ENCODE data around the gene DEFB116.

Gene DEFB116

GRCh38 chr20:31278178-31278577 is 30.2 kb downstream of the DEFB116 start:
- Histone ChIP-seq H3K4me3 (ENCODE audit: low read depth in 1 of 2, low read length in 1 of 2) (no peak overlapping the region), H3K4me1 (ENCODE audit: control insufficient read depth in 1 of 2, insufficient read depth in 1 of 2, low read depth in 1 of 2, low read length in 1 of 2) (no peaks in the 10 kb centered on the region), H3K36me3 (no peaks in the 10 kb centered on the region), H3K27ac (no peak overlapping the region), H3K27me3 (no peaks in the 10 kb centered on the region), H3K9me3 (no peaks in the 10 kb centered on the region)
- no peak for TF ChIP-seq CTCF (IDR thresholded peaks at IDR 0.05)

- Histone ChIP-seq H3K27me3 (no peaks in the 10 kb centered on the region), H3K4me1 (ENCODE audit: control insufficient read depth in 1 of 2, insufficient read depth in 1 of 2, low read depth in 1 of 2, low read length in 1 of 2) (no peaks in the 10 kb centered on the region), H3K9me3 (peaks cover 6% of the 10 kb centered on the region), H3K36me3 (no peaks in the 10 kb centered on the region), H3K27ac (no peak overlapping the region), H3K4me3 (ENCODE audit: low read depth in 1 of 2, low read length in 1 of 2) (no peak overlapping the region)
- no peak for TF ChIP-seq CTCF (IDR thresholded peaks at IDR 0.05)
These were observed 33.9 kb downstream of the DEFB116 start for GRCh38 chr20:31274441-31274840.

- no peak overlapping the region for H3K4me3 ChIP-seq (ENCODE audit: low read depth in 1 of 2, low read length in 1 of 2)
- no peak for TF ChIP-seq CTCF (IDR thresholded peaks at IDR 0.05)
- no peak overlapping the region for H3K27ac ChIP-seq
- no peaks in the 10 kb centered on the region for H3K4me1 ChIP-seq (ENCODE audit: control insufficient read depth in 1 of 2, insufficient read depth in 1 of 2, low read depth in 1 of 2, low read length in 1 of 2)
- no peaks in the 10 kb centered on the region for H3K27me3 ChIP-seq
- no peaks in the 10 kb centered on the region for H3K9me3 ChIP-seq
- H3K36me3 ChIP-seq: no peaks in the 10 kb centered on the region
These were observed 48.0 kb downstream of the DEFB116 start for GRCh38 chr20:31260326-31260932.

- Histone ChIP-seq H3K36me3 (no peaks in the 10 kb centered on the region), H3K4me3 (ENCODE audit: low read depth in 1 of 2, low read length in 1 of 2) (no peak within 1 kb of the TSS), H3K27ac (no peak within 1 kb of the TSS), H3K4me1 (ENCODE audit: control insufficient read depth in 1 of 2, insufficient read depth in 1 of 2, low read depth in 1 of 2, low read length in 1 of 2) (no peaks in the 10 kb centered on the region), H3K9me3 (no peaks in the 10 kb centered on the region), H3K27me3 (no peaks in the 10 kb centered on the region)
- TF ChIP-seq CTCF (IDR thresholded peaks at IDR 0.05): no peak
These were observed 51.0 kb downstream of the DEFB116 start, which contains the start of gene DEFB115 for GRCh38 chr20:31257364-31257763. TSS of gene DEFB115 (plus strand) at chr20:31257664. CDS start at chr20:31257664, 0 bp downstream.

- H3K4me3 ChIP-seq (ENCODE audit: low read depth in 1 of 2, low read length in 1 of 2): no peak overlapping the region
These were observed 51.4 kb downstream of the DEFB116 start for GRCh38 chr20:31256959-31257358.

More at GRCh38 chr20:31256959-31257358, 51.4 kb downstream of the DEFB116 start:
- H3K36me3 ChIP-seq: no peaks in the 10 kb centered on the region
- H3K9me3 ChIP-seq: no peaks in the 10 kb centered on the region
- H3K27me3 ChIP-seq: no peaks in the 10 kb centered on the region
- no peak for TF ChIP-seq CTCF (IDR thresholded peaks at IDR 0.05)
- H3K27ac ChIP-seq: no peak overlapping the region
- H3K4me1 ChIP-seq (ENCODE audit: control insufficient read depth in 1 of 2, insufficient read depth in 1 of 2, low read depth in 1 of 2, low read length in 1 of 2): no peaks in the 10 kb centered on the region
